GM19438 (cell line): ENCODE data around the gene KLHL35.

ENCODE experiments used
- ATAC-seq: cut with Tn5 transposase; IDR thresholded peaks from one replicate; pipeline ENCODE4 v1.9.1; 2021; ENCODE audit warnings: low read depth; ENCODE audit not compliant: unreplicated experiment

Gene KLHL35

GRCh38 chr11:75469785-75470405, 36.9 kb upstream of the KLHL35 start:
- no peak for ATAC-seq

GRCh38 chr11:75468534-75469340, 35.7 kb upstream of the KLHL35 start:
- ATAC-seq: no peak

- ATAC-seq: no peak
Measured at GRCh38 chr11:75467881-75468280, 34.9 kb upstream of the KLHL35 start.

GRCh38 chr11:75467311-75467710, 34.3 kb upstream of the KLHL35 start:
- no peak for ATAC-seq

- no peak for ATAC-seq
Measured at GRCh38 chr11:75465701-75466531, 32.9 kb upstream of the KLHL35 start.

- no peak for ATAC-seq
Measured at GRCh38 chr11:75463106-75463774, 30.2 kb upstream of the KLHL35 start.

- no peak for ATAC-seq
Measured at GRCh38 chr11:75462117-75462653, 29.2 kb upstream of the KLHL35 start.

- no peak for ATAC-seq
Measured at GRCh38 chr11:75461151-75461550, 28.1 kb upstream of the KLHL35 start.

GRCh38 chr11:75456596-75457183, 23.7 kb upstream of the KLHL35 start:
- ATAC-seq: no peak

- no peak for ATAC-seq
Measured at GRCh38 chr11:75454987-75455386, 22.0 kb upstream of the KLHL35 start.

GRCh38 chr11:75453916-75454655, 21.1 kb upstream of the KLHL35 start:
- no peak for ATAC-seq

- no peak for ATAC-seq
Measured at GRCh38 chr11:75450826-75451821, 18.1 kb upstream of the KLHL35 start.

GRCh38 chr11:75450236-75450635, 17.2 kb upstream of the KLHL35 start:
- no peak for ATAC-seq

GRCh38 chr11:75449776-75450175, 16.8 kb upstream of the KLHL35 start:
- ATAC-seq: no peak

GRCh38 chr11:75449271-75449670, 16.3 kb upstream of the KLHL35 start:
- ATAC-seq: no peak

GRCh38 chr11:75447415-75447814, 14.4 kb upstream of the KLHL35 start:
- ATAC-seq: no peak

GRCh38 chr11:75445315-75445953, 12.4 kb upstream of the KLHL35 start:
- ATAC-seq: peak; percentile 74

- no peak for ATAC-seq
Measured at GRCh38 chr11:75443043-75443442, 10.0 kb upstream of the KLHL35 start.
